HG03280 (cell line): ENCODE data around the gene RANBP17.
"Not testable (repeated sequence)": the region's sequence is repeated elsewhere in the genome, so short reads cannot be mapped to it uniquely, and the experiment has no call there.

Experiments
- ATAC-seq: cut with Tn5 transposase; IDR thresholded peaks from one replicate; pipeline ENCODE4 v1.9.1; 2021; ENCODE audit warnings: mild to moderate bottlenecking, moderate library complexity; ENCODE audit not compliant: unreplicated experiment

Gene RANBP17

DNA sequence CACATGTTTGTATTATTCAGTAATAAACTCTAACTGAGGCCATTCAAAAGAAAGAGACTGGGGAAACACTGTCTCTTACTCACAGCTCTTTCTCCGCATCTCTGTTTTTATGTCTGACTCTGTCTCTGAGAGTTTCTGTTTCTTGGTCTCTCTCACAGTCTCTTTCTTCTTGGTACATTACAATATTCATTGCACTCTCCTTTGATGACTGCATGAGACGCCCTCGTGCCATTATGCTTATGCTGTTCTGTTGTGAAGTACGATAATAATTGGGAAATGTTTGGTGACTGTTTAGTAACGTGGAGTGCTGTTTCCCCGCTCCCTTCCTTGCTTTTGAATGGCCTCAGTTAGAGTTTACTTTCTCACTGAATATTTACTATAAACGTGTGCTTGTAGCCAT is 421.9 kb downstream of the RANBP17 start:
- ATAC-seq: no peak

- ATAC-seq: no peak
Observed at GRCh38 chr5:171285465-171285864, 423.6 kb downstream of the RANBP17 start.

GRCh38 chr5:171288066-171288465 is 426.2 kb downstream of the RANBP17 start:
- no peak for ATAC-seq

DNA sequence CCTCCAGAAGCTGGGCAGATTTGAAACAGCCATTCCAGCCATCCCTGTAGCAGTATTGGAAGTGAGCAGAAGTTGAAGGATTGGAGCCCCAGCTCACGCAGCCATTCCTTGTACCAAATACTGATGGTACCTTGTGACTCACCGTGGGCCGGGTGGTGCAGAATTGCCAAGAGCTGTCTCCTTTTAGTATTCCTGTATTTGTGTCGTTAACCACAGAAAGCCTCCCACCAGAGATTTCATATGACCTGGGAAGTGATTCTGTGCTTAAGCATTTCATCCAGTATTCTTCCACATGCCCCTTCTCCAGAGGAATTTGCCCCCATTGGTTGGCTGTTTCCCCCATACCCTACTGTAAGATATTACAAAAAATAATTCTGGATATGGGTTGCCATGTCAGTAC is 429.6 kb downstream of the RANBP17 start:
- ATAC-seq: no peak

DNA sequence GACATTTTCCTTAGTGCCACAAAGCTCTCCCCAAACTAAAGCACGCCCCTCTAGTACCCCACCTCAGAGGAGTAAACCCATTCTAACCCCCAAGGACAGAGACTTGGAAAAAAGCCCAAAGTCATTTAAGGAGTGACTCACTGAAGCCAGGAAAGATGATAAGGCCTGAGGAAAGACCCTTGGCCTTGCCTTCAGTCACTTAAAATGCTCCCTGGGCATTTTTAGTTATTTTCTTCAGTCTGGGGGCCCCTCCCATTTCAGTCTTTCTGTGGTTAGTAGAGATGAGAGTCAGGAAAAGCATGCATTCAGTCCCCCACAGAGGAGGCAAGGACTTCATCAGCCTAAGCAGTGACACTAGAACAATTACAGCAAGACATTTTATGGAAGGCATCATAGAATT is 433.5 kb downstream of the RANBP17 start:
- no peak for ATAC-seq

DNA sequence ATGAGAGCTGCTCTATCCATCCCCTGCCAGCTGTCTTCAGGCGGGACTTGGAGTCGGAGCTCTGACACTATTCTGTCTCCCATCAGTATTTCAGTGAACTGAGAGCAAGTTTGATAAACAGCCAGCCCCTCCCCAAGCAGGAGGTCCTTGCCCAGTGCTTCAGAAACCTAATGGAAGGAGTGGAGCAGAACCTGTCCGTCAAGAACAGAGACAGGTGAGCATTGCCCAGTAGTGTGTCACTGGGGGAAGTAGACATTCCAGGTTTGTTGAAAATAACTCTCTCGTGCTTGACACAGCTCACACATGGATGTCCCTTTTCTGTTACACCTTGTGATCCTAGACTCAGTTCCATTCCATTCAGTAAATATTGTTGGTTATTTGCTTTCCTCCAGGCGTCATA is 434.0 kb downstream of the RANBP17 start:
- no peak for ATAC-seq

- not testable (repeated sequence) for ATAC-seq
Observed at GRCh38 chr5:171297941-171298340, 436.1 kb downstream of the RANBP17 start.

- no peak for ATAC-seq
Observed at GRCh38 chr5:171299228-171299627, 437.4 kb downstream of the RANBP17 start.

DNA sequence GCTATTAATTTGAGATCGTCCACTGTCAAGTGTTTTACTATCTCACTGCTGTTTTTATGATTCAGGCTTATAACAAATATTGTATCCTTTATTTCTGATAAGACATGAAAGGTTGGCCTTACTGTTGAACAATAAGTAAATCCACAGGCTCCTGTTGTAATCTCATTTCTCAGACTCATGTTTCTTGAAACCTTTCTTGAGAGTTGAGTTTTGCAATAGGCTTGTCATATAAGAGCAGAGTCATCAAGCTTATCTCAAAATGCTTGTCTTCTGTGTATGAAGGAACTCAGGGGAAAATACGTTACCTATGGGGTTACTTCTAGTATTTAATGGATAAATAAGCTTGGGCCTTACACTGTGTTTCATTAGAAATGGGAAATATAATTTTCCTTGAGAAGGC is 438.0 kb downstream of the RANBP17 start:
- no peak for ATAC-seq

DNA sequence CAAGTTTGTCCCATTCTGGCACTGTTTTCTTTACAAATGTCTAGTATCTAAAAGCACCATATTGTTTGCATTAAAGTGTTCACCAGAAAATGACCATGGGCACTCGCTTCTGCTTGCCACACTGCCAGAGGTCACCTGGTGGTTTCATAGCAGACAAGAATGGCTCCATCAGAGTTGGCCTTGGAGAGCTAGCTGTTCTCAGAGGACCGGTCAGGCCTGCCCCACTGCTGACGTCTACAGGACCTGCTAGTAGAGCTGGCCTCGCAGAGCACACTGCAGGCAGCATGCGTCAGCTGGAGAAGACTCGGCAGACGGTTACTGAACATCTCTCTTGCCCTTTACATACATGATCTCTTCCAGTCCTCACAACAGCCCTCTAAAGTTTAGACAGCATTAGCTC is 438.5 kb downstream of the RANBP17 start:
- ATAC-seq: no peak

- no peak for ATAC-seq
Observed at GRCh38 chr5:171306166-171306565, 444.3 kb downstream of the RANBP17 start.

DNA sequence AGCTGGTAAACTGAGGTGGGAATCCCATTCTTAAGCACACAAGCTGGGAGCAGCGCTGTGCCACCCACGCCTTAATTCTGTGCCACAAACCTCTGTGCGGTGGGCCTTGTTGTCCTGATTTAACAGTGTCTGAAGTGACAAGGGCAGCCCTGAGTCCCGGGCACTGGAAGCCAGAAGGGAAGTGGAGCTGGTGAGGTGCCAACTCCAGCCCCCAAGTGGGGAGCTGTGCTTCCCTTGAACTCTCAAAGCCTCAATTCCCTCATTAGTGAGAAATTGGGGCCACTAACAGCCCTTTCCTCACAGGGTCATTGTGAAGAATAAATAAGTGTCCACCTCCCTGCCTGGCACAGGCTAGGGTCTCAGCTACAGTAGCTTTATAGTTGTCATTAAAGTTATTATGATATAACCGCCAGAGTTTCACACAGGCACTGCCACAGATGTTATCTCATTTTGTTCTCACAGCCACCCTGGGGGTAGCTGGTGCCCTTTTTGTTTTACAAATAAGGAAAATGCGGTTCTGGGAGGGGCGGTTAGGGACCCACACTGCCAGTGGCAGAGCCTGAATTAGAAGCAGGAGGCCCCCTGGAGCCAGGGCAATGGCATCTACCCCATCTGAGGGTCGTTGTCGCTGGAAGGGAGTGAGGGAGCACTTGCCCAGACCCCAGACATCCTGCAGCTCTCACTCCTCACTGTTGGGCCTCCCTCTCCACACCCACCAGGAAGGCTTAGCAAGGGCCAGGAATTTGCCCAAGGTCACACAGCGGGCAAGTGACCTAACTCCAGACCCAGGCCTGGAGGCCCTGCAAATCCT is 445.2 kb downstream of the RANBP17 start:
- no peak for ATAC-seq

GRCh38 chr5:171307789-171308452 is 446.1 kb downstream of the RANBP17 start:
- ATAC-seq: no peak

GRCh38 chr5:171308453-171309275 is 446.8 kb downstream of the RANBP17 start, which contains the start of gene TLX3:
TSS of gene TLX3 (plus strand) at chr5:171309248. CDS start at chr5:171309366, 118 bp downstream.
- ATAC-seq: no peak

GRCh38 chr5:171309276-171310211 is 447.7 kb downstream of the RANBP17 start:
- no peak for ATAC-seq

DNA sequence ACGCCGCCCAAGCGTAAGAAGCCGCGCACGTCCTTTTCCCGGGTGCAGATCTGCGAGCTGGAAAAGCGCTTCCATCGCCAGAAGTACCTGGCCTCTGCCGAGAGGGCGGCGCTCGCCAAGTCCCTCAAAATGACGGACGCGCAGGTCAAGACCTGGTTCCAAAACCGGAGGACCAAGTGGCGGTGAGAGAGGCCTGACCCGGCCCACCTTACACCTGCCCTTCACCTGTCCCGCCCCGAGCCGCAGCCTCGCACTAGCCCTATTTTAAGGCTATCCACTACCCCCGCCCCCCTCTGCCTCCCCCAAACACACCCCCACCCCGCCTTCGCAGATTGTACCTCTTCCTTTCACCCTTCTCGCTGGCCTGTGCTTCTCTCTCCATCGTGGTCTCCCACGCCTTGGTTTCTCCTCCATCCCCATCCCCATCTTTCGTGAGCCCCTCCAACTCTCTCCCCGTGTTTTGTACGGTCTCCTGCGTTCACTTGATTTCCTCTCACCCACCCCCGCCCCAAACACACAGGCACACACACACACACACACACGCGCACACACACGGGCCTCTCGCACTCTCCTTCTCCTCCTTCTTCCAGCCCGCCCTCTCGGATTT is 448.5 kb downstream of the RANBP17 start:
- no peak for ATAC-seq

DNA sequence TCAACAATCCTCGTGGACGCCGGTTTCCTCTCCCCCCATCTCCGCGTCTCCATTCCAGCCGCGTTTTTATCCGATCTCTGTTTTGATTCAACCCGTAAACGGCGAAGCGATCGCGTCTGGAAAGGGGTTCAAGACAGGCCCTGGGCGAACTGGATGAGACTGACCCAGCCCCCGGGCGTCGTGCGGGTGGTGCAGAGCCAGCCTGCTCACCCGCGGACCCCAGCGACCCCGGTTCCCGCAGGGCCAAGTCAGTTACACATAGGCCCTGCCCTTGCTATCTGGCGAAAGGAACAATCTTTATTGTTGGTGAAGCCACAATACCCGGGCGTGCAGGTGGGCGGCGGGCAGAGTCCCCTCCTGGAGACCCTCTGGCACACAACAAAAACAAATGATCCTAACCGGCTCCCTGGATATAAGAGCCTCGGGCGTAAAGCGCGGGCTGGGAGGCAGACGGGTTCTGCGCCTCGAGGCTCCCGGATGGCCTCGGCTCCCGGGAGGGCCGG is 449.1 kb downstream of the RANBP17 start:
- ATAC-seq: no peak

GRCh38 chr5:171311322-171312077 is 449.7 kb downstream of the RANBP17 start:
- no peak for ATAC-seq
